GM19395 (cell line): Measurements from ENCODE around the gene SPATA13.
"Not testable (repeated sequence)": the region's sequence is repeated elsewhere in the genome, so short reads cannot be mapped to it uniquely, and the experiment has no call there.

Source experiments
- ATAC-seq: cut with Tn5 transposase; IDR thresholded peaks from one replicate; pipeline ENCODE4 v1.9.1; 2021; ENCODE audit warnings: mild to moderate bottlenecking, moderate library complexity; ENCODE audit not compliant: unreplicated experiment

SPATA13 gene

GRCh38 chr13:24304620-24305019 is 144.1 kb downstream of the SPATA13 start:
- ATAC-seq, result no peak

GRCh38 chr13:24306632-24307031 is 146.1 kb downstream of the SPATA13 start:
- ATAC-seq, result no peak

GRCh38 chr13:24307211-24308067 is 146.9 kb downstream of the SPATA13 start:
- ATAC-seq, result no peak

- ATAC-seq, result no peak
Measured at GRCh38 chr13:24308068-24308445, 147.5 kb downstream of the SPATA13 start.

- no peak for ATAC-seq
Measured at GRCh38 chr13:24308488-24309020, 148.0 kb downstream of the SPATA13 start.

GRCh38 chr13:24309300-24309699 is 148.8 kb downstream of the SPATA13 start, which contains the start of gene C1QTNF9:
C1QTNF9 (plus strand) TSS chr13:24309580; CDS start chr13:24316004, 6,424 bp downstream.
- ATAC-seq, result not testable (repeated sequence)

- no peak for ATAC-seq
Measured at GRCh38 chr13:24313439-24313838, 152.9 kb downstream of the SPATA13 start.

GRCh38 chr13:24317835-24318234 is 157.3 kb downstream of the SPATA13 start:
- ATAC-seq, result not testable (repeated sequence)

- ATAC-seq, result not testable (repeated sequence)
Measured at GRCh38 chr13:24318878-24319277, 158.4 kb downstream of the SPATA13 start.

- ATAC-seq, result not testable (repeated sequence)
Measured at GRCh38 chr13:24319641-24320040, 159.1 kb downstream of the SPATA13 start.

GRCh38 chr13:24321416-24321815 is 160.9 kb downstream of the SPATA13 start:
- ATAC-seq, result not testable (repeated sequence)

- ATAC-seq, result not testable (repeated sequence)
Measured at GRCh38 chr13:24322470-24322869, 161.9 kb downstream of the SPATA13 start.

- ATAC-seq, result no peak
Measured at GRCh38 chr13:24323036-24323738, 162.7 kb downstream of the SPATA13 start.

GRCh38 chr13:24323739-24324075 is 163.2 kb downstream of the SPATA13 start:
- no peak for ATAC-seq

- not testable (repeated sequence) for ATAC-seq
Measured at GRCh38 chr13:24327598-24327997, 167.1 kb downstream of the SPATA13 start.

GRCh38 chr13:24328145-24328544 is 167.6 kb downstream of the SPATA13 start:
- ATAC-seq, result no peak

- ATAC-seq, result no peak
Measured at GRCh38 chr13:24338721-24339120, 178.2 kb downstream of the SPATA13 start.

- no peak for ATAC-seq
Measured at GRCh38 chr13:24339937-24340607, 179.6 kb downstream of the SPATA13 start.

- ATAC-seq, result no peak
Measured at GRCh38 chr13:24340608-24340955, 180.1 kb downstream of the SPATA13 start.

GRCh38 chr13:24341439-24341838 is 180.9 kb downstream of the SPATA13 start:
- no peak for ATAC-seq

GRCh38 chr13:24348385-24348784 is 187.9 kb downstream of the SPATA13 start:
- no peak for ATAC-seq
